Effector memory CD4-positive, alpha-beta T cell (primary cell): ENCODE results near the gene INTS6.
A peak's percentile ranks its signal among the peaks of the same experiment; 100 is the strongest.

Experiments used
- DNase-seq, 3 donors: peaks; one replicate each; pipeline ENCODE4 v3.0.0-alpha.2; 2020
- H3K27ac ChIP-seq: 2 replicates; pipeline ENCODE4 v1.7.0; 2013; ENCODE audit warnings: mild to moderate bottlenecking, low read length, moderate library complexity; ENCODE audit not compliant: insufficient read depth, poor library complexity, severe bottlenecking
- H3K27me3 ChIP-seq: replicated peaks from 2 replicates; pipeline ENCODE4 v1.7.0; 2013; ENCODE audit warnings: mild to moderate bottlenecking, low read length; ENCODE audit not compliant: insufficient read depth, control insufficient read depth, poor library complexity, severe bottlenecking
- H3K36me3 ChIP-seq: 2 replicates; pipeline ENCODE4 v1.7.0; 2013; ENCODE audit warnings: mild to moderate bottlenecking, low read length, moderate library complexity; ENCODE audit not compliant: control insufficient read depth, insufficient read depth
- H3K4me1 ChIP-seq: 2 replicates; pipeline ENCODE4 v1.7.0; 2013; ENCODE audit warnings: low read length, mild to moderate bottlenecking; ENCODE audit not compliant: control insufficient read depth, insufficient read depth, poor library complexity, severe bottlenecking
- H3K4me3 ChIP-seq: 2 replicates; pipeline ENCODE4 v1.7.0; 2013; ENCODE audit warnings: low read length, low read depth, mild to moderate bottlenecking; ENCODE audit not compliant: insufficient read depth, poor library complexity, severe bottlenecking
- H3K9me3 ChIP-seq: 2 replicates; pipeline ENCODE4 v1.7.0; 2013; ENCODE audit warnings: mild to moderate bottlenecking, low read length, moderate library complexity; ENCODE audit not compliant: control insufficient read depth

The INTS6 gene

GRCh38 chr13:51440381-51440780 lies 12.5 kb downstream of the INTS6 start:
- no peak overlapping the region for H3K4me3 ChIP-seq
- no peaks in the 10 kb centered on the region for H3K36me3 ChIP-seq
- DNase-seq, result no peak
- peaks cover 3% of the 10 kb centered on the region for H3K4me1 ChIP-seq
- no peaks in the 10 kb centered on the region for H3K9me3 ChIP-seq
- no peaks in the 10 kb centered on the region for H3K27me3 ChIP-seq
- no peak overlapping the region for H3K27ac ChIP-seq

- no peak for DNase-seq
- H3K27me3 ChIP-seq, result no peaks in the 10 kb centered on the region
- no peaks in the 10 kb centered on the region for H3K36me3 ChIP-seq
- peaks cover 3% of the 10 kb centered on the region for H3K4me1 ChIP-seq
- no peak overlapping the region for H3K4me3 ChIP-seq
- no peak overlapping the region for H3K27ac ChIP-seq
- H3K9me3 ChIP-seq, result no peaks in the 10 kb centered on the region
These were observed 15.2 kb downstream of the INTS6 start for GRCh38 chr13:51437550-51438127.

GRCh38 chr13:51435002-51435578 lies 17.7 kb downstream of the INTS6 start:
- DNase-seq, result no peak
- no peak overlapping the region for H3K27ac ChIP-seq
- peaks cover 3% of the 10 kb centered on the region for H3K4me1 ChIP-seq

GRCh38 chr13:51432576-51432975 lies 20.3 kb downstream of the INTS6 start:
- no peak for DNase-seq
- Histone ChIP-seq H3K27ac (no peak overlapping the region), H3K36me3 (peaks cover 7% of the 10 kb centered on the region), H3K9me3 (no peaks in the 10 kb centered on the region), H3K4me1 (peaks cover 3% of the 10 kb centered on the region), H3K4me3 (no peak overlapping the region), H3K27me3 (no peaks in the 10 kb centered on the region)

More at GRCh38 chr13:51435002-51435578, 17.7 kb downstream of the INTS6 start:
- no peaks in the 10 kb centered on the region for H3K36me3 ChIP-seq
- H3K27me3 ChIP-seq, result no peaks in the 10 kb centered on the region
- H3K9me3 ChIP-seq, result no peaks in the 10 kb centered on the region
- H3K4me3 ChIP-seq, result no peak overlapping the region

- Histone ChIP-seq H3K27ac (no peak overlapping the region), H3K9me3 (no peaks in the 10 kb centered on the region), H3K27me3 (no peaks in the 10 kb centered on the region), H3K36me3 (peaks cover 7% of the 10 kb centered on the region), H3K4me3 (no peak overlapping the region), H3K4me1 (peaks cover 19% of the 10 kb centered on the region)
- DNase-seq, result no peak
These were observed 25.9 kb downstream of the INTS6 start for GRCh38 chr13:51426982-51427381.

GRCh38 chr13:51425410-51426042 lies 27.3 kb downstream of the INTS6 start:
- H3K36me3 ChIP-seq, result peaks cover 7% of the 10 kb centered on the region
- no peak overlapping the region for H3K27ac ChIP-seq
- no peak overlapping the region for H3K4me3 ChIP-seq
- peaks cover 32% of the 10 kb centered on the region for H3K4me1 ChIP-seq
- DNase-seq, result no peak
- no peaks in the 10 kb centered on the region for H3K27me3 ChIP-seq
- H3K9me3 ChIP-seq, result no peaks in the 10 kb centered on the region

- DNase-seq, result no peak
- no peaks in the 10 kb centered on the region for H3K27me3 ChIP-seq
- H3K4me3 ChIP-seq, result no peak overlapping the region
- H3K4me1 ChIP-seq, result peaks cover 38% of the 10 kb centered on the region
- H3K27ac ChIP-seq, result no peak overlapping the region
- H3K36me3 ChIP-seq, result peaks cover 3% of the 10 kb centered on the region
- no peaks in the 10 kb centered on the region for H3K9me3 ChIP-seq
These were observed 29.1 kb downstream of the INTS6 start for GRCh38 chr13:51423766-51424165.

GRCh38 chr13:51422484-51422883 lies 30.4 kb downstream of the INTS6 start:
- H3K27ac ChIP-seq, result no peak overlapping the region
- peaks cover 38% of the 10 kb centered on the region for H3K4me1 ChIP-seq
- DNase-seq, result no peak
- H3K27me3 ChIP-seq, result no peaks in the 10 kb centered on the region
- no peak overlapping the region for H3K4me3 ChIP-seq
- peaks cover 4% of the 10 kb centered on the region for H3K36me3 ChIP-seq
- H3K9me3 ChIP-seq, result no peaks in the 10 kb centered on the region

GRCh38 chr13:51420681-51421490 lies 31.9 kb downstream of the INTS6 start:
- Histone ChIP-seq H3K4me3 (no peak overlapping the region), H3K27ac (peak overlapping the region; percentile 8), H3K4me1 (peaks cover 35% of the 10 kb centered on the region), H3K36me3 (peaks cover 9% of the 10 kb centered on the region), H3K27me3 (no peaks in the 10 kb centered on the region), H3K9me3 (no peaks in the 10 kb centered on the region)
- DNase-seq, result no peak
